Measurements from ENCODE around the gene PPTC7. TPM values are rescaled to one million over a fixed set of nuclear protein-coding genes. Genes with fewer than 3 reads are reported as not detected.

The PPTC7 gene
- total RNA-seq, 1 experiment from 2014 or later, result 18.3 TPM

GRCh38 chr12:110548678-110549077 is 34.4 kb downstream of the PPTC7 start:
- intact Hi-C loops (cut with micrococcal nuclease; ENCODE audit: unreplicated experiment), result loop anchor here (5.0 kb wide), 1 partner anchor 46 kb away; the partner anchor contains the start of genes RAD9B and VPS29
- H2AFZ ChIP-seq, result no peak overlapping the region
- peaks cover 21% of the 10 kb centered on the region; the same call in 1 of the 2 replicates for H3F3A ChIP-seq (ENCODE audit: insufficient read depth, low read depth)
- TF ChIP-seq EZH2 (IDR thresholded peaks at IDR 0.05; ENCODE audit: low read depth) (no peak), CTCF (conservative IDR thresholded peaks at IDR 0.05) (no peak)
- no peak for DNase-seq
- peaks cover 44% of the 10 kb centered on the region for H3K79me2 ChIP-seq (ENCODE audit: low read depth)
- no peaks in the 10 kb centered on the region for H3K9me3 ChIP-seq (ENCODE audit: insufficient read depth, low read depth)
- H3K4me1 ChIP-seq (replicated peaks; ENCODE audit: insufficient read depth), result peaks cover 13% of the 10 kb centered on the region
- no TSS peak for BruUV-seq (replicated peaks)
- H3K27ac ChIP-seq, result no peak overlapping the region
- H3K27me3 ChIP-seq (ENCODE audit: insufficient read depth, low read depth), result no peaks in the 10 kb centered on the region
- peaks cover 11% of the 10 kb centered on the region for H4K20me1 ChIP-seq (ENCODE audit: insufficient read depth)
- ChIA-PET POLR2A (ENCODE audit: unreplicated experiment) (no interaction called here), CTCF (interaction anchor here (0.6 to 0.7 kb wide), 3 partner anchors 27 to 247 kb away, joined by 3 to 6 read pairs (median 3); no protein-coding TSS in a partner anchor)
- H3K4me3 ChIP-seq, result no peak overlapping the region
- peaks cover 11% of the 10 kb centered on the region; the same call in 1 of the 2 replicates for H3K36me3 ChIP-seq (ENCODE audit: low read depth)
- H3K4me2 ChIP-seq, result no peak overlapping the region
- H3K9me2 ChIP-seq (ENCODE audit: insufficient read depth), result no peaks in the 10 kb centered on the region

GRCh38 chr12:110547090-110547489 is 36.0 kb downstream of the PPTC7 start:
- H3K36me3 ChIP-seq (ENCODE audit: low read depth), result peaks cover 15% of the 10 kb centered on the region; the same call in 1 of the 2 replicates
- H3K79me2 ChIP-seq (ENCODE audit: low read depth), result peaks cover 45% of the 10 kb centered on the region
- TF ChIP-seq EZH2 (IDR thresholded peaks at IDR 0.05; ENCODE audit: low read depth), result no peak
- TF ChIP-seq CTCF (conservative IDR thresholded peaks at IDR 0.05), result no peak
- ChIA-PET CTCF (no interaction called here), POLR2A (ENCODE audit: unreplicated experiment) (no interaction called here)
- H2AFZ ChIP-seq, result no peak overlapping the region
- peaks cover 20% of the 10 kb centered on the region; the same call in 1 of the 2 replicates for H3F3A ChIP-seq (ENCODE audit: insufficient read depth, low read depth)
- no peak overlapping the region for H3K4me2 ChIP-seq
- no peak overlapping the region for H3K4me3 ChIP-seq
- no peaks in the 10 kb centered on the region for H3K9me2 ChIP-seq (ENCODE audit: insufficient read depth)
- no peak for DNase-seq
- intact Hi-C loops (cut with micrococcal nuclease; ENCODE audit: unreplicated experiment), result loop anchor here (2.0 to 5.0 kb wide), 2 partner anchors 38 to 45 kb away; partner anchors contain the start of genes RAD9B and VPS29
- H3K4me1 ChIP-seq (replicated peaks; ENCODE audit: insufficient read depth), result peaks cover 13% of the 10 kb centered on the region
- no peaks in the 10 kb centered on the region for H3K27me3 ChIP-seq (ENCODE audit: insufficient read depth, low read depth)
- no peaks in the 10 kb centered on the region for H3K9me3 ChIP-seq (ENCODE audit: insufficient read depth, low read depth)
- peak overlapping the region; percentile 13; the same call in 1 of the 2 replicates for H3K27ac ChIP-seq
- BruUV-seq (replicated peaks), result no TSS peak
- peaks cover 10% of the 10 kb centered on the region for H4K20me1 ChIP-seq (ENCODE audit: insufficient read depth)

GRCh38 chr12:110546339-110546738 is 36.8 kb downstream of the PPTC7 start:
- no peak overlapping the region for H3K4me3 ChIP-seq
- H2AFZ ChIP-seq, result no peak overlapping the region
- H3F3A ChIP-seq (ENCODE audit: insufficient read depth, low read depth), result peaks cover 17% of the 10 kb centered on the region; the same call in 1 of the 2 replicates
- no TSS peak for BruUV-seq (replicated peaks)
- peak overlapping the region; percentile 13; the same call in 1 of the 2 replicates for H3K27ac ChIP-seq
- POLR2A ChIA-PET (ENCODE audit: unreplicated experiment), result no interaction called here
- TF ChIP-seq CTCF (conservative IDR thresholded peaks at IDR 0.05) (no peak), EZH2 (IDR thresholded peaks at IDR 0.05; ENCODE audit: low read depth) (no peak)
- peak in 1 of 2 experiments; percentile 85 for DNase-seq
- peaks cover 39% of the 10 kb centered on the region for H3K79me2 ChIP-seq (ENCODE audit: low read depth)
- no peaks in the 10 kb centered on the region for H3K9me3 ChIP-seq (ENCODE audit: insufficient read depth, low read depth)
- peaks cover 13% of the 10 kb centered on the region for H3K4me1 ChIP-seq (replicated peaks; ENCODE audit: insufficient read depth)
- intact Hi-C loops (cut with micrococcal nuclease; ENCODE audit: unreplicated experiment), result loop anchor here (2.0 to 5.0 kb wide), 2 partner anchors 38 to 44 kb away; partner anchors contain the start of genes RAD9B and VPS29
- peaks cover 2% of the 10 kb centered on the region for H4K20me1 ChIP-seq (ENCODE audit: insufficient read depth)
- H3K27me3 ChIP-seq (ENCODE audit: insufficient read depth, low read depth), result no peaks in the 10 kb centered on the region
- no peaks in the 10 kb centered on the region for H3K9me2 ChIP-seq (ENCODE audit: insufficient read depth)
- CTCF ChIA-PET, result interaction anchor here (0.6 kb wide), 1 partner anchor 34 kb away, joined by 6 read pairs; no protein-coding TSS in a partner anchor
- peaks cover 15% of the 10 kb centered on the region; the same call in 1 of the 2 replicates for H3K36me3 ChIP-seq (ENCODE audit: low read depth)
- H3K4me2 ChIP-seq, result no peak overlapping the region; the same call in 1 of the 2 replicates
